IMR-90 (cell line): ENCODE measurements around the gene CPTP. TPM values are rescaled to one million over a fixed set of nuclear protein-coding genes. Genes with fewer than 3 reads are reported as not detected.
A peak's percentile ranks its signal among the peaks of the same experiment; 100 is the strongest.

ENCODE experiments used
- ATAC-seq: fragments of 200-7000 bp; cut with Tn5 transposase; 2 replicates; pipeline ENCODE4 v1.9.1; 2020; ENCODE audit warnings: low read depth, mild to moderate bottlenecking, moderate library complexity
- BruUV-seq: library from RNA; stranded (reverse); fragments of 400-500 nt; replicated peaks from 2 replicates; lab custom pipeline; 2021; lab: Mats Ljungman, UMichigan
- CTCF ChIA-PET: fragments of 300-600 bp; formaldehyde crosslinking; extraction: SDS; loops from one replicate; lab custom pipeline; 2021; ENCODE audit warnings: antibody characterized with exemption; lab: Yijun Ruan, JAX
- POLR2A ChIA-PET: fragments of 300-600 bp; sonication (Branson Sonifier 250); formaldehyde crosslinking; loops from one replicate; lab custom pipeline; 2022; ENCODE audit warnings: antibody characterized with exemption; ENCODE audit not compliant: unreplicated experiment; lab: Charles Lee
- DNase-seq: peaks from one replicate; pipeline ENCODE4 v3.0.0; 2013
- H2AFZ ChIP-seq: replicated peaks from 2 replicates; pipeline ENCODE3; 2013; ENCODE audit warnings: low read length, mild to moderate bottlenecking; ENCODE audit not compliant: poor library complexity
- H2AK5ac ChIP-seq: 2 replicates; pipeline ENCODE4 v1.6.1; 2013; ENCODE audit warnings: low read depth, low read length, inconsistent platforms
- H2AK9ac ChIP-seq: replicated peaks from 2 replicates; pipeline ENCODE3; 2013; ENCODE audit warnings: mild to moderate bottlenecking, low read depth, low read length, moderate library complexity; ENCODE audit not compliant: poor library complexity
- H2BK120ac ChIP-seq: 2 replicates; pipeline ENCODE4 v1.6.1; 2013; ENCODE audit warnings: low read depth, low read length, inconsistent platforms
- H2BK15ac ChIP-seq: 3 replicates; pipeline ENCODE4 v1.6.1; 2013; ENCODE audit warnings: low read depth, low read length, inconsistent platforms
- H2BK20ac ChIP-seq: 2 replicates; pipeline ENCODE4 v1.6.1; 2013; ENCODE audit warnings: low read depth, mild to moderate bottlenecking, inconsistent platforms, low read length, moderate library complexity
- H2BK5ac ChIP-seq: 2 replicates; pipeline ENCODE4 v1.6.1; 2013; ENCODE audit warnings: mild to moderate bottlenecking, low read depth, low read length, inconsistent platforms; ENCODE audit not compliant: poor library complexity, severe bottlenecking
- H3K14ac ChIP-seq: replicated peaks from 2 replicates; pipeline ENCODE4 v1.6.1; 2013; ENCODE audit warnings: low read depth, low read length, inconsistent platforms
- H3K18ac ChIP-seq: 2 replicates; pipeline ENCODE4 v1.6.1; 2013; ENCODE audit warnings: low read depth, low read length, control low read depth
- H3K23ac ChIP-seq: 2 replicates; pipeline ENCODE4 v1.6.1; 2013; ENCODE audit warnings: low read depth, low read length, inconsistent platforms
- H3K27ac ChIP-seq: 2 replicates; pipeline ENCODE4 v1.5.1; 2013; ENCODE audit warnings: mild to moderate bottlenecking, control low read depth, low read length; ENCODE audit not compliant: insufficient read depth
- H3K27me3 ChIP-seq: 2 replicates; pipeline ENCODE4 v1.6.1; 2013; ENCODE audit warnings: low read length; ENCODE audit not compliant: control insufficient read depth, insufficient read depth
- H3K36me3 ChIP-seq: 2 replicates; pipeline ENCODE4 v1.6.1; 2013; ENCODE audit warnings: low read length, mixed read lengths; ENCODE audit not compliant: control insufficient read depth, insufficient read depth
- H3K4ac ChIP-seq: 2 replicates; pipeline ENCODE4 v1.6.1; 2013; ENCODE audit warnings: low read depth, low read length, inconsistent platforms
- H3K4me1 ChIP-seq: 2 replicates; pipeline ENCODE4 v1.6.1; 2013; ENCODE audit warnings: low read length, mixed read lengths; ENCODE audit not compliant: control insufficient read depth, insufficient read depth
- H3K4me2 ChIP-seq: 2 replicates; pipeline ENCODE4 v1.6.1; 2013; ENCODE audit warnings: low read depth, mild to moderate bottlenecking, control low read depth, low read length, moderate library complexity
- H3K4me3 ChIP-seq: 2 replicates; pipeline ENCODE4 v1.5.1; 2013; ENCODE audit warnings: low read depth, mild to moderate bottlenecking, control low read depth, low read length, moderate library complexity; ENCODE audit not compliant: insufficient read depth
- H3K56ac ChIP-seq: 2 replicates; pipeline ENCODE4 v1.6.1; 2013; ENCODE audit warnings: low read length, inconsistent platforms; ENCODE audit not compliant: insufficient read depth; ENCODE audit errors: extremely low read depth
- H3K79me1 ChIP-seq, 2 experiments: 2 replicates each; pipeline ENCODE4 v1.6.1; 2013; ENCODE audit warnings: low read length in 2 of 2, inconsistent platforms in 1 of 2, low read depth in 1 of 2
- H3K9ac ChIP-seq: 2 replicates; pipeline ENCODE4 v1.6.1; 2013; ENCODE audit warnings: low read depth, low read length, control low read depth
- H3K9me1 ChIP-seq: 2 replicates; pipeline ENCODE4 v1.6.1; 2013; ENCODE audit warnings: low read length, inconsistent platforms; ENCODE audit not compliant: insufficient read depth
- H3K9me3 ChIP-seq: 2 replicates; pipeline ENCODE4 v1.6.1; 2013; ENCODE audit warnings: low read length; ENCODE audit not compliant: control insufficient read depth, insufficient read depth
- H4K20me1 ChIP-seq: 2 replicates; pipeline ENCODE4 v1.6.1; 2013; ENCODE audit warnings: low read length, inconsistent platforms; ENCODE audit not compliant: insufficient read depth
- H4K5ac ChIP-seq: 2 replicates; pipeline ENCODE4 v1.6.1; 2013; ENCODE audit warnings: mild to moderate bottlenecking, low read depth, low read length, control low read depth
- H4K8ac ChIP-seq, 2 experiments: 2 replicates each; pipeline ENCODE4 v1.6.1; 2013; ENCODE audit warnings: low read depth in 2 of 2, low read length in 2 of 2, control low read depth in 1 of 2, inconsistent platforms in 1 of 2
- H4K91ac ChIP-seq: 2 replicates; pipeline ENCODE4 v1.6.1; 2013; ENCODE audit warnings: low read depth, low read length, inconsistent platforms; ENCODE audit not compliant: insufficient read depth
- WGBS, 2 experiments: methylation state at CpG; one replicate each; pipeline versions ENCODE4 v1.1.5 to v1.1.7; 2013; ENCODE audit warnings: missing lambda C conversion rate in 2 of 2; ENCODE audit not compliant: insufficient read length in 1 of 2; ENCODE audit errors: extremely low coverage in 2 of 2; 5-methylcytosine and 5-hydroxymethylcytosine counted together
- dilution Hi-C: fragments of 300-500 bp; cut with HindIII; formaldehyde crosslinking; loops from one replicate; pipeline ENCODE4 v1.14.3; 2018; ENCODE audit warnings: low sequenced_read_pairs; ENCODE audit not compliant: unreplicated experiment
- in situ Hi-C: fragments of 300-500 bp; cut with MboI; formaldehyde crosslinking; loops from 3 replicates; pipeline ENCODE4 v1.14.3; 2019; ENCODE audit warnings: low sequenced_read_pairs, inconsistent platforms, mixed read lengths
- intact Hi-C: fragments of 100-400 bp; cut with micrococcal nuclease; formaldehyde crosslinking; loops from 2 replicates; pipeline ENCODE4 v1.10.0; 2022
- polyA plus RNA-seq, 3 experiments: library from polyadenylated mRNA; depleted of rRNA; stranded (reverse); fragments of >200 nt; gene quantifications; 2 replicates each; pipeline ENCODE4 v1.2.3, GENCODE V29; 2012; ENCODE audit warnings: low replicate concordance in 1 of 3
- total RNA-seq: library from RNA; depleted of rRNA; stranded (reverse); fragments of >200 nt; gene quantifications from 2 replicates; pipeline ENCODE4 v1.2.3, GENCODE V29; 2012
- TF ChIP-seq, protein P1 (sequence below): fragments of 150-350 bp; IDR thresholded peaks from 2 replicates; pipeline ENCODE4 v1.6.1; 2017; ENCODE audit warnings: mild to moderate bottlenecking, antibody characterized with exemption, low read length, low read depth
- TF ChIP-seq, protein P2 (sequence below): fragments of 150-350 bp; IDR thresholded peaks from 2 replicates; pipeline ENCODE4 v1.6.1; 2016; ENCODE audit warnings: low read depth, mild to moderate bottlenecking, low read length, moderate library complexity, borderline replicate concordance

CPTP gene
- total and polyA plus RNA-seq, 2 of the 4 experiments (the other 2 are of a cell fraction): 2.7 to 12.1 TPM

GRCh38 chr1:1309251-1310108 is 15.1 kb upstream of the CPTP start:
- Histone ChIP-seq H4K91ac (peak overlapping the region; percentile 37), H3K56ac (no peak overlapping the region), H3K4me1 (peaks cover 27% of the 10 kb centered on the region), H3K4ac (peak overlapping the region; percentile 71), H3K18ac (no peak overlapping the region), H3K27ac (peak overlapping the region; percentile 94; the same call in 1 of the 2 replicates), H3K9ac (peak overlapping the region; percentile 82), H4K8ac (no peak overlapping the region), H4K5ac (no peak overlapping the region), H3K9me1 (peaks cover 3% of the 10 kb centered on the region), H3K27me3 (no peaks in the 10 kb centered on the region), H2AK5ac (peak overlapping the region; percentile 36), H3K23ac (peak overlapping the region; percentile 38; the same call in 1 of the 2 replicates), H3K4me2 (peak overlapping the region; percentile 76), H3K9me3 (no peaks in the 10 kb centered on the region), H3K79me1 (peaks cover 3 to 49% of the 10 kb centered on the region in 2 experiments), H3K36me3 (peaks cover 45% of the 10 kb centered on the region), H2BK5ac (no peak overlapping the region), H2BK20ac (no peak overlapping the region), H2AFZ (peak overlapping the region; percentile 88), H2AK9ac (peak overlapping the region; percentile 98), H2BK120ac (no peak overlapping the region), H2BK15ac (no peak overlapping the region), H3K4me3 (peak overlapping the region; percentile 95), H3K14ac (peak overlapping the region; percentile 69; the same call in 1 of the 2 replicates), H4K20me1 (peaks cover 53% of the 10 kb centered on the region)
- DNase-seq (no peak), ATAC-seq (no peak)
- ChIA-PET POLR2A (no interaction called here), CTCF (no interaction called here)
- TF ChIP-seq, protein P1, sequence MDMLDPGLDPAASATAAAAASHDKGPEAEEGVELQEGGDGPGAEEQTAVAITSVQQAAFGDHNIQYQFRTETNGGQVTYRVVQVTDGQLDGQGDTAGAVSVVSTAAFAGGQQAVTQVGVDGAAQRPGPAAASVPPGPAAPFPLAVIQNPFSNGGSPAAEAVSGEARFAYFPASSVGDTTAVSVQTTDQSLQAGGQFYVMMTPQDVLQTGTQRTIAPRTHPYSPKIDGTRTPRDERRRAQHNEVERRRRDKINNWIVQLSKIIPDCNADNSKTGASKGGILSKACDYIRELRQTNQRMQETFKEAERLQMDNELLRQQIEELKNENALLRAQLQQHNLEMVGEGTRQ: 0 out of 2 replicates have a peak, but pooled peaks have one; percentile 11
- TF ChIP-seq, protein P2, sequence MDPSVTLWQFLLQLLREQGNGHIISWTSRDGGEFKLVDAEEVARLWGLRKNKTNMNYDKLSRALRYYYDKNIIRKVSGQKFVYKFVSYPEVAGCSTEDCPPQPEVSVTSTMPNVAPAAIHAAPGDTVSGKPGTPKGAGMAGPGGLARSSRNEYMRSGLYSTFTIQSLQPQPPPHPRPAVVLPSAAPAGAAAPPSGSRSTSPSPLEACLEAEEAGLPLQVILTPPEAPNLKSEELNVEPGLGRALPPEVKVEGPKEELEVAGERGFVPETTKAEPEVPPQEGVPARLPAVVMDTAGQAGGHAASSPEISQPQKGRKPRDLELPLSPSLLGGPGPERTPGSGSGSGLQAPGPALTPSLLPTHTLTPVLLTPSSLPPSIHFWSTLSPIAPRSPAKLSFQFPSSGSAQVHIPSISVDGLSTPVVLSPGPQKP: no peak
- dilution Hi-C loops: no loop called here
- 27% methylated on average over 35 of the region's 57 CpGs; no CpG with 5 or more reads in 1 of the 2 experiments for WGBS, 2 experiments
- intact Hi-C loops: loop anchor here (5.0 kb wide), 2 partner anchors 48 to 187 kb away; partner anchors contain the start of gene MXRA8
- in situ Hi-C loops: no loop called here
- BruUV-seq: no TSS peak
